Hepatocyte (in vitro differentiated cells): ENCODE data around the gene ZNF546.

Source experiments
- EZH2 ChIP-seq: fragments of 200-600 bp; sonication (generic); IDR thresholded peaks from 2 replicates; pipeline ENCODE4 v1.6.1; 2016; ENCODE audit warnings: antibody characterized with exemption, mild to moderate bottlenecking, borderline replicate concordance
- TF ChIP-seq, protein P1 (sequence below): fragments of 200-600 bp; sonication (generic); IDR thresholded peaks from 2 replicates; pipeline ENCODE4 v1.5.1; 2016; ENCODE audit warnings: antibody characterized with exemption, mild to moderate bottlenecking; ENCODE audit not compliant: poor library complexity

DNA sequence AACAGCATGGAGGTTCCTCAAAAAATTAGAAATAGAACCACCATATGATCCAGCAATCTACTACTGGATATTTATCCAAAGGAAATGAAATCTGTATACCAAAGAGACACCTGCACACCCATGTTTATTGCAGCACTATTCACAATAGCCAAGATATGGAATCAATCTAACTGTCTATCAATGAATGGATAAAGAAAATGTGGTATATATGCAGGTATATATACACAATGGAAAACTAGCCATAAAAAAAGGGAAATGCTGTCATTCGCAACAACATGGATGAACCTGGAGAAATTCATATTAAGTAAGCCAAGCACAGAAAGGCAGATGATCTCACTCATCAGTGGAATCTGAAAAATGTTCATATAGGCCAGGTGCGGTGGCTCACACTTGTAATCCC is 56.6 kb downstream of the ZNF546 start:
- TF ChIP-seq, protein P1, sequence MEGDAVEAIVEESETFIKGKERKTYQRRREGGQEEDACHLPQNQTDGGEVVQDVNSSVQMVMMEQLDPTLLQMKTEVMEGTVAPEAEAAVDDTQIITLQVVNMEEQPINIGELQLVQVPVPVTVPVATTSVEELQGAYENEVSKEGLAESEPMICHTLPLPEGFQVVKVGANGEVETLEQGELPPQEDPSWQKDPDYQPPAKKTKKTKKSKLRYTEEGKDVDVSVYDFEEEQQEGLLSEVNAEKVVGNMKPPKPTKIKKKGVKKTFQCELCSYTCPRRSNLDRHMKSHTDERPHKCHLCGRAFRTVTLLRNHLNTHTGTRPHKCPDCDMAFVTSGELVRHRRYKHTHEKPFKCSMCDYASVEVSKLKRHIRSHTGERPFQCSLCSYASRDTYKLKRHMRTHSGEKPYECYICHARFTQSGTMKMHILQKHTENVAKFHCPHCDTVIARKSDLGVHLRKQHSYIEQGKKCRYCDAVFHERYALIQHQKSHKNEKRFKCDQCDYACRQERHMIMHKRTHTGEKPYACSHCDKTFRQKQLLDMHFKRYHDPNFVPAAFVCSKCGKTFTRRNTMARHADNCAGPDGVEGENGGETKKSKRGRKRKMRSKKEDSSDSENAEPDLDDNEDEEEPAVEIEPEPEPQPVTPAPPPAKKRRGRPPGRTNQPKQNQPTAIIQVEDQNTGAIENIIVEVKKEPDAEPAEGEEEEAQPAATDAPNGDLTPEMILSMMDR = no peak
- no peak for TF ChIP-seq EZH2
